22Rv1 (cell line): ENCODE measurements around the gene ERICH3.

Experiments used
- ZFX ChIP-seq: fragments of 450-650 bp; IDR thresholded peaks from 2 replicates; pipeline ENCODE4 v1.6.1; 2017; ENCODE audit warnings: antibody characterized with exemption, borderline replicate concordance
- TF ChIP-seq, protein P1 (sequence below): fragments of 450-650 bp; IDR thresholded peaks from 2 replicates; pipeline ENCODE4 v1.5.1; 2017; ENCODE audit warnings: mild to moderate bottlenecking

DNA sequence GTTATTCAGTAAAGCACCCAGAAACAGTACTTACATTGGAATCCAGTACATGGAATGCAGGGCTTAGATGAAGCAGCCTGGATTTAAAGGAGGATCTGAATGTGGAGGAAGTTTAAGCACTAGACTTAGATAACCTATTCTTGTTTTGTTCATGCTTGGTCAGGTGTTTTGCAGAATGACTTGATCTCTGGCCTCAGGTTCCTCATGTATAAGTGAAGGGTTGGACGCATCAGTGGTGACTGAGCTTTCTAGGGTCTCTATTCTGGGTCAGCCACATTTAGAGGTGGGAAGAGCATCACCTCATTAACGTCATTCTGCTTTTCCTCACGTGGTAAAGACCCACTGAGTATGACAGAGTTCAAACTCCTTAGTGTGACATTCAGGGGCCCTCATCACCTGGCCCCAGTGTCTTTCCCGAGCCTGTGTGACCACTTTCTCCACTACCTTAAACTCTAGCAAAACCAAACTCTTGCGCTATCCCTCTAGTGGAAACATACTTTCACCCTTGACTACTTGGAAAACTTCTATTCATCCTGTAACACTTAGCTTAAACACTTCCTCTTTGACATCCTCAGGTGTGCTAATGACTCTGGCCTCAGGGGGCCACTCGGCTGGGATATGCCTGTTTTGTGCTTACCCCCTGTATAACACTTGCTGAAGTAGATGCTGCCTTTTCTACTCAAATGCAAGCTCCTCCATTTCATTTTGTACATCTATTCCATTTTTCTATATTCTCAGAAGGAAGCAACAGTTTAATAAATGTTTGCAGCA, 871 bp upstream of the ERICH3 start:
- TF ChIP-seq, protein P1, sequence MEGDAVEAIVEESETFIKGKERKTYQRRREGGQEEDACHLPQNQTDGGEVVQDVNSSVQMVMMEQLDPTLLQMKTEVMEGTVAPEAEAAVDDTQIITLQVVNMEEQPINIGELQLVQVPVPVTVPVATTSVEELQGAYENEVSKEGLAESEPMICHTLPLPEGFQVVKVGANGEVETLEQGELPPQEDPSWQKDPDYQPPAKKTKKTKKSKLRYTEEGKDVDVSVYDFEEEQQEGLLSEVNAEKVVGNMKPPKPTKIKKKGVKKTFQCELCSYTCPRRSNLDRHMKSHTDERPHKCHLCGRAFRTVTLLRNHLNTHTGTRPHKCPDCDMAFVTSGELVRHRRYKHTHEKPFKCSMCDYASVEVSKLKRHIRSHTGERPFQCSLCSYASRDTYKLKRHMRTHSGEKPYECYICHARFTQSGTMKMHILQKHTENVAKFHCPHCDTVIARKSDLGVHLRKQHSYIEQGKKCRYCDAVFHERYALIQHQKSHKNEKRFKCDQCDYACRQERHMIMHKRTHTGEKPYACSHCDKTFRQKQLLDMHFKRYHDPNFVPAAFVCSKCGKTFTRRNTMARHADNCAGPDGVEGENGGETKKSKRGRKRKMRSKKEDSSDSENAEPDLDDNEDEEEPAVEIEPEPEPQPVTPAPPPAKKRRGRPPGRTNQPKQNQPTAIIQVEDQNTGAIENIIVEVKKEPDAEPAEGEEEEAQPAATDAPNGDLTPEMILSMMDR = no peak
- TF ChIP-seq ZFX = no peak
